ENCODE measurements around the gene ITSN1. TPM values are rescaled to one million over a fixed set of nuclear protein-coding genes. Genes with fewer than 3 reads are reported as not detected.

The ITSN1 gene
- total RNA-seq, 4 donors from 2014 or later = 29.6 to 42.2 (median 41.1) TPM

GRCh38 chr21:33762803-33763581 is 120.7 kb downstream of the ITSN1 start:
- Histone ChIP-seq H3K27me3 (no peaks in the 10 kb centered on the region), H3K9me3 (no peaks in the 10 kb centered on the region), H3K36me3 (peaks cover 0 to 4% of the 10 kb centered on the region in 2 donors), H3K4me3 (replicated peaks in 1 of 3) (no peak overlapping the region), H3K27ac (peak overlapping the region in 2 of 3 donors; percentile 18 to 31), H3K4me1 (peaks cover 22 to 26% of the 10 kb centered on the region in 2 donors)
- intact Hi-C loops (cut with DNase I) = no loop called here
- no peak for DNase-seq
- WGBS, 2 donors = 82 to 87% methylated on average over 9 of the region's 9 CpGs
- no peak for TF ChIP-seq POLR2A (IDR thresholded peaks at IDR 0.05)

- TF ChIP-seq CTCF (IDR thresholded peaks at IDR 0.05) (no peak), POLR2A (IDR thresholded peaks at IDR 0.05) (no peak)
- H3K4me1 ChIP-seq = peaks cover 22 to 26% of the 10 kb centered on the region in 2 donors
- peaks cover 0 to 4% of the 10 kb centered on the region in 2 donors for H3K36me3 ChIP-seq
- DNase-seq = no peak
- WGBS, 2 donors = 87 to 93% methylated on average over 3 of the region's 3 CpGs
- H3K27ac ChIP-seq = no peak overlapping the region
- intact Hi-C loops (cut with DNase I) = no loop called here
- H3K27me3 ChIP-seq = no peaks in the 10 kb centered on the region
- no peak overlapping the region for H3K4me3 ChIP-seq (replicated peaks in 1 of 3)
- H3K9me3 ChIP-seq = no peaks in the 10 kb centered on the region
Observed at GRCh38 chr21:33763582-33763899, 121.2 kb downstream of the ITSN1 start.

GRCh38 chr21:33767236-33767635 is 124.9 kb downstream of the ITSN1 start:
- H3K9me3 ChIP-seq = no peaks in the 10 kb centered on the region
- H3K27ac ChIP-seq = no peak overlapping the region
- no peaks in the 10 kb centered on the region for H3K27me3 ChIP-seq
- no peak for TF ChIP-seq CTCF (IDR thresholded peaks at IDR 0.05)
- no peak for TF ChIP-seq POLR2A (IDR thresholded peaks at IDR 0.05)
- intact Hi-C loops (cut with DNase I) = no loop called here
- DNase-seq = no peak
- 88 to 96% methylated on average over 1 of the region's 1 CpG for WGBS, 2 donors
- H3K4me3 ChIP-seq (replicated peaks in 1 of 3) = no peak overlapping the region
- peaks cover 5 to 9% of the 10 kb centered on the region in 2 donors for H3K4me1 ChIP-seq
- H3K36me3 ChIP-seq = peaks cover 4 to 9% of the 10 kb centered on the region in 2 donors

GRCh38 chr21:33767960-33768359 is 125.7 kb downstream of the ITSN1 start:
- WGBS, 2 donors = 94 to 97% methylated on average over 2 of the region's 2 CpGs
- no peaks in the 10 kb centered on the region for H3K27me3 ChIP-seq
- no peak overlapping the region for H3K4me3 ChIP-seq (replicated peaks in 1 of 3)
- H3K27ac ChIP-seq = no peak overlapping the region
- peaks cover 0 to 7% of the 10 kb centered on the region in 2 donors for H3K4me1 ChIP-seq
- no peaks in the 10 kb centered on the region for H3K9me3 ChIP-seq
- TF ChIP-seq CTCF (IDR thresholded peaks at IDR 0.05) = no peak
- no peak for TF ChIP-seq POLR2A (IDR thresholded peaks at IDR 0.05)
- intact Hi-C loops (cut with DNase I) = no loop called here
- DNase-seq = no peak
- peaks cover 4 to 9% of the 10 kb centered on the region in 2 donors for H3K36me3 ChIP-seq

GRCh38 chr21:33769057-33769456 is 126.8 kb downstream of the ITSN1 start:
- intact Hi-C loops (cut with DNase I) = no loop called here
- TF ChIP-seq POLR2A (IDR thresholded peaks at IDR 0.05) (no peak), CTCF (IDR thresholded peaks at IDR 0.05) (no peak)
- H3K27me3 ChIP-seq = no peaks in the 10 kb centered on the region
- no peak for DNase-seq
- no peaks in the 10 kb centered on the region for H3K4me1 ChIP-seq
- WGBS, 2 donors = 77 to 79% methylated on average over 1 of the region's 1 CpG
- H3K4me3 ChIP-seq (replicated peaks in 1 of 3) = no peak overlapping the region
- H3K36me3 ChIP-seq = peaks cover 4 to 9% of the 10 kb centered on the region in 2 donors
- H3K9me3 ChIP-seq = no peaks in the 10 kb centered on the region
- H3K27ac ChIP-seq = no peak overlapping the region

All from thyroid gland (tissue), 4 donors.